MCF 10A (cell line): ENCODE measurements around the gene TAGLN. TPM values are rescaled to one million over a fixed set of nuclear protein-coding genes. Genes with fewer than 3 reads are reported as not detected.

Source experiments
- BruUV-seq: library from RNA; stranded (reverse); fragments of 400-500 nt; replicated peaks from 2 replicates; lab custom pipeline; 2021; lab: Mats Ljungman, UMichigan
- CTCF ChIA-PET: fragments of 300-600 bp; sonication (Branson Sonifier 250); formaldehyde crosslinking; extraction: SDS; loops from one replicate; lab custom pipeline; 2021; ENCODE audit warnings: antibody characterized with exemption, inconsistent platforms; lab: Yijun Ruan, JAX
- POLR2A ChIA-PET: fragments of 300-600, 350-650 bp; sonication (Branson Sonifier 250); formaldehyde crosslinking; extraction: SDS; loops from one replicate; lab custom pipeline; 2020; ENCODE audit warnings: antibody characterized with exemption, inconsistent platforms; lab: Yijun Ruan, JAX
- DNase-seq: peaks from one replicate; pipeline ENCODE4 v3.0.0-alpha.2; 2018; ENCODE audit not compliant: unreplicated experiment
- H3K27ac Mint-ChIP-seq: one replicate; pipeline ENCODE4 v1.8.0; 2022; ENCODE audit warnings: mild to moderate bottlenecking, low read depth, mixed read lengths; ENCODE audit not compliant: unreplicated experiment
- H3K27me3 Mint-ChIP-seq: one replicate; pipeline ENCODE4 v1.8.0; 2022; ENCODE audit warnings: mixed read lengths; ENCODE audit not compliant: insufficient read depth, unreplicated experiment
- H3K36me3 Mint-ChIP-seq: one replicate; pipeline ENCODE4 v1.8.0; 2022; ENCODE audit warnings: mild to moderate bottlenecking, moderate library complexity, mixed read lengths; ENCODE audit not compliant: insufficient read depth, unreplicated experiment
- H3K4me1 Mint-ChIP-seq: one replicate; pipeline ENCODE4 v1.8.0; 2022; ENCODE audit warnings: mixed read lengths; ENCODE audit not compliant: insufficient read depth, unreplicated experiment
- H3K4me3 Mint-ChIP-seq: one replicate; pipeline ENCODE4 v1.8.0; 2022; ENCODE audit warnings: mild to moderate bottlenecking, moderate library complexity, mixed read lengths; ENCODE audit not compliant: unreplicated experiment
- H3K9me3 Mint-ChIP-seq: one replicate; pipeline ENCODE4 v1.8.0; 2022; ENCODE audit warnings: mixed read lengths; ENCODE audit not compliant: unreplicated experiment
- CTCF ChIP-seq: fragments of 200-600 bp; IDR thresholded peaks from one replicate; pipeline ENCODE4 v1.8.0; 2022; ENCODE audit warnings: antibody characterized with exemption, mild to moderate bottlenecking; ENCODE audit not compliant: unreplicated experiment
- intact Hi-C: fragments of 100-400 bp; cut with micrococcal nuclease; formaldehyde crosslinking; loops from 2 replicates; pipeline ENCODE4 v1.14.1; 2022
- total RNA-seq: library from RNA; stranded (reverse); gene quantifications from 2 replicates; pipeline ENCODE4 v1.2.3, GENCODE V29; 2022

Gene TAGLN
- total RNA-seq, 1 experiment from 2014 or later: 45.4 TPM

DNA sequence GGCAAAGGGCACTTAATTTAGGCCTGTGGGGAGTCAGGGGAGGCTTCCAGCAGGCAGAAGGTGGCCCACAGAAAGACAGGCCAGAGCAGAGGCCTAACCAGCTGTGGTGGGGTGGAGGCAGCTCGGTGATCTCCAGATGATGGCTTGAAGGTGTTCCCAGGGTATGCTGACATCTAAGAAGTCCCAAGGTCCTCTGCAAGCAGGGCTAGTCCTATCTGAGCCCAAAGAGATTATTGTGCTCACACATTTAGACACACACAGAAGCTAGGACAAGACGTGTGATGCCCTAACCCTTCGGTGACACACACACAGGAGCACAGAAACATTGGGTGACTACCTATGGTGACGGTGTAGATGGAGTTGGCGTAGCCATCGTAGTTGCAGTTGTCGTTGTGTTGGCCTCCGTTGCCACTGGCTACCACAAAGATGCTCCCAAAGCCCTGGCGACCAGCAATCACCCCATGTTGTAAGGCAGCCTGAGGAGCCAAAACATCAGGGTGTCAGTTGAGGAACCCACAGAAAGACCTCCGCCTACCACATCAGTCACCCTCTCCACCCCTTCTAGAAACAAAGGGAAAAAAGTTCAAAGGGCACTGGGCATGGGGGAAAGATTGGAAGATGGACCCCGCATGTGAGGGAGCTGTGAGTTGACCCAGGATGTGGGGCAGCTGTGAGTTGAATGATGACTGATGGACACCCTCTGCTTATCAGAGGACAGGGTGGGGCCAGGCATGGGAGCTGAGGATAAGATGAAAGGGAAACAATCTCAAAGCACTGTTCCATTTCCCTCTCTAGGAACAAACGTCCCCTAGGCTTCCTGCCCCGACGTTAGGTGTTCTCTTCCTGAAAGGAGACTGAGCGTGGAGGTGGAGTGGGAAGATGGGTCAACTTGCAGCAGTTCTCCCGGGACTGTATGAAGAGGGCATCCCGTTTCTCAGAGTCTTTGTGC is 24.8 kb downstream of the TAGLN start:
- no peaks in the 10 kb centered on the region for H3K9me3 Mint-ChIP-seq
- ChIA-PET CTCF (interaction anchor here (0.6 to 1.1 kb wide), 2 partner anchors 78 to 385 kb away, joined by 3 to 4 read pairs; no protein-coding TSS in a partner anchor), POLR2A (interaction anchor here (0.7 to 4.5 kb wide), 4 partner anchors 8 to 45 kb away, joined by 3 to 14 read pairs (median 4); partner anchors contain the start of genes PCSK7, RNF214 and SIDT2)
- no peak overlapping the region for H3K27ac Mint-ChIP-seq
- H3K27me3 Mint-ChIP-seq: no peaks in the 10 kb centered on the region
- intact Hi-C loops: no loop called here
- DNase-seq: no peak
- peaks cover 65% of the 10 kb centered on the region for H3K36me3 Mint-ChIP-seq
- no TSS peak for BruUV-seq
- no peak overlapping the region for H3K4me3 Mint-ChIP-seq
- peaks cover 14% of the 10 kb centered on the region for H3K4me1 Mint-ChIP-seq
- no peak for TF ChIP-seq CTCF

DNA sequence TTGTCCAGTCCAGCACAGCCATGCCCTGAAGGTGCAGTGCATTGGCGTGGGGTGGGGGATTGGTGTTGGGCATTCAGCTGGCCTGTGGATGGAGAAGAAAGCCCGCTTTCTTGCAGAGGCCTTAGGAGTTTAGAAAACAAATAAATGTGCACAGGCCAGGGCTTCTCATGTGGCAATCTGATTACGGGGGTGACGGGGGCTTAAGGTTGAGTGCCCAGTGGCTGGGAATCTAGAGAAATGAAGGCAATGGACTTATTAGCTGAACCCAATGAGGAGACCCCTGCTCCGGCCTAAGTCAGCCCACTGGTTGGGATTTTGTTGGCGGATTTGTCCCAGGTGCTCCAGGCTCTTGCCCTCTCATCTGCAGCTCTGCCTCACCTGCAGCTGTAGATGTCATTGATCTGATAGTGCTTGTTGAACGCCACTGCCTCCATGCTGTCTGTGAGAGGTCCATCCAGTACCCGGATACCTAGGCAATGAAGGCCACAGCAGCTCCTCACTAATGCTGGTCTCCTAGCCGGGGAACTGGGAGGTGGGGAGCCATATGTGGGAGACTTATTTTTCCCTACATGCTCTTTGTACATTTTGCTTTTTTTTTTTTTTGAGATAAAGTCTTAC is 26.5 kb downstream of the TAGLN start:
- no peak overlapping the region for H3K27ac Mint-ChIP-seq
- no peak overlapping the region for H3K4me3 Mint-ChIP-seq
- POLR2A ChIA-PET: interaction anchor here (0.6 to 4.5 kb wide), 5 partner anchors 21 to 100 kb away, joined by 3 to 14 read pairs (median 4); partner anchors contain the start of genes PAFAH1B2 and SIDT2
- no peak for DNase-seq
- CTCF ChIA-PET: interaction anchor here (0.6 to 2.5 kb wide), 22 partner anchors 9 to 656 kb away, joined by 3 to 34 read pairs (median 4); partner anchors contain the start of gene SIDT2
- intact Hi-C loops: loop anchor here (1.0 to 5.0 kb wide), 4 partner anchors 119 to 493 kb away; partner anchors contain the start of gene APOA5
- no peaks in the 10 kb centered on the region for H3K27me3 Mint-ChIP-seq
- TF ChIP-seq CTCF: no peak
- peaks cover 27% of the 10 kb centered on the region for H3K4me1 Mint-ChIP-seq
- peaks cover 62% of the 10 kb centered on the region for H3K36me3 Mint-ChIP-seq
- no TSS peak for BruUV-seq
- no peaks in the 10 kb centered on the region for H3K9me3 Mint-ChIP-seq

- CTCF ChIA-PET: interaction anchor here (0.5 to 2.5 kb wide), 35 partner anchors 10 to 494 kb away, joined by 3 to 34 read pairs (median 4); partner anchors contain the start of gene SIDT2
- intact Hi-C loops: loop anchor here (1.0 to 5.0 kb wide), 4 partner anchors 120 to 494 kb away; partner anchors contain the start of gene APOA5
- no peak overlapping the region for H3K27ac Mint-ChIP-seq
- TF ChIP-seq CTCF: peak; percentile 80
- H3K9me3 Mint-ChIP-seq: no peaks in the 10 kb centered on the region
- H3K4me1 Mint-ChIP-seq: peaks cover 29% of the 10 kb centered on the region
- BruUV-seq: no TSS peak
- POLR2A ChIA-PET: interaction anchor here (0.9 to 4.5 kb wide), 4 partner anchors 13 to 439 kb away, joined by 3 to 14 read pairs (median 4); partner anchors contain the start of genes PAFAH1B2, SIDT2 and ZPR1
- H3K36me3 Mint-ChIP-seq: peaks cover 54% of the 10 kb centered on the region
- peak; percentile 86 for DNase-seq
- no peaks in the 10 kb centered on the region for H3K27me3 Mint-ChIP-seq
- H3K4me3 Mint-ChIP-seq: no peak overlapping the region
Observed at GRCh38 chr11:117226388-117227385, 27.5 kb downstream of the TAGLN start.
